HCT116 (cell line): ENCODE results near the gene OCA2. TPM values are rescaled to one million over a fixed set of nuclear protein-coding genes. Genes with fewer than 3 reads are reported as not detected.

Experiments used
- ATAC-seq: fragments of 200-7000 bp; cut with Tn5 transposase; 2 replicates; pipeline ENCODE4 v1.9.1; 2020; ENCODE audit warnings: mild to moderate bottlenecking, moderate library complexity
- BruUV-seq: library from RNA; stranded (reverse); fragments of 400-500 nt; replicated peaks from 2 replicates; lab custom pipeline; 2021; lab: Mats Ljungman, UMichigan
- CTCF ChIA-PET: fragments of 300-600 bp; sonication (Branson Sonifier 250); formaldehyde crosslinking; loops from one replicate; lab custom pipeline; 2021; ENCODE audit warnings: antibody characterized with exemption; lab: Charles Lee
- POLR2A ChIA-PET: fragments of 300-600, 350-600 bp; sonication (Branson Sonifier 250); formaldehyde crosslinking; loops from one replicate; lab custom pipeline; 2021; ENCODE audit warnings: antibody characterized with exemption; lab: Charles Lee
- RAD21 ChIA-PET, 2 experiments: fragments of 300-600 bp; sonication (Branson Sonifier 250); formaldehyde crosslinking; loops; one replicate each; lab custom pipeline; 2023; ENCODE audit warnings: low total read pairs in 2 of 2; ENCODE audit not compliant: uncharacterized antibody in 2 of 2, unreplicated experiment in 2 of 2, low non-redundant PET in 1 of 2; lab: Charles Lee
- DNase-seq: peaks from one replicate; pipeline ENCODE4 v3.0.0-alpha.2; 2010; ENCODE audit warnings: low read depth, low spot score
- H2AFZ ChIP-seq: fragments of 200-600 bp; shearing (Covaris generic), sonication (generic); 2 replicates; pipeline ENCODE4 v1.6.1; 2017; ENCODE audit warnings: low read depth, mixed run types, mixed read lengths, antibody characterized with exemption, low read length; ENCODE audit not compliant: poor library complexity, severe bottlenecking
- H3K27ac ChIP-seq: 2 replicates; pipeline ENCODE4 v1.5.1; 2012; ENCODE audit warnings: low read depth, low read length
- H3K27me3 ChIP-seq: fragments of 200-600 bp; sonication (generic); 2 replicates; pipeline ENCODE4 v1.6.1; 2016; ENCODE audit warnings: mixed run types, low read length, mixed read lengths; ENCODE audit not compliant: insufficient read depth
- H3K36me3 ChIP-seq, 2 experiments: fragments of 200-500 bp in 1 of 2; fragments of 200-600 bp in 1 of 2; sonication (Bioruptor generic) in 1 of 2; sonication (generic) in 1 of 2; 2 replicates each; pipeline versions ENCODE4 v1.5.1 to v1.6.1; 2014 to 2016; ENCODE audit warnings: low read length in 2 of 2, inconsistent platforms in 1 of 2, mixed read lengths in 1 of 2, mixed run types in 1 of 2; ENCODE audit not compliant: insufficient read depth in 2 of 2, control insufficient read depth in 1 of 2
- H3K4me1 ChIP-seq, 2 experiments: fragments of 200-600 bp in 1 of 2; sonication (generic) in 1 of 2; 2 replicates each; pipeline versions ENCODE4 v1.5.1 to v1.6.1; 2012 to 2017; ENCODE audit warnings: low read length in 2 of 2, inconsistent platforms in 1 of 2, mild to moderate bottlenecking in 1 of 2, mixed read lengths in 1 of 2, mixed run types in 1 of 2, moderate library complexity in 1 of 2; ENCODE audit not compliant: insufficient read depth in 2 of 2, control insufficient read depth in 1 of 2
- H3K4me2 ChIP-seq: fragments of 200-600 bp; sonication (generic); 2 replicates; pipeline ENCODE4 v1.6.1; 2017; ENCODE audit warnings: mixed run types, low read length, mixed read lengths
- H3K4me3 ChIP-seq, 2 experiments: fragments of 200-600 bp in 1 of 2; sonication (generic) in 1 of 2; replicated peaks in 1 of 2; 2 replicates each; pipeline ENCODE4 v1.5.1; 2011 to 2016; ENCODE audit warnings: low read length in 2 of 2, control low read depth in 1 of 2, low read depth in 1 of 2, mild to moderate bottlenecking in 1 of 2, mixed read lengths in 1 of 2, mixed run types in 1 of 2
- H3K79me2 ChIP-seq: fragments of 200-600 bp; sonication (generic); 2 replicates; pipeline ENCODE4 v1.6.1; 2017; ENCODE audit warnings: mild to moderate bottlenecking, mixed run types, low read length, moderate library complexity, mixed read lengths; ENCODE audit not compliant: insufficient read depth
- H3K9ac ChIP-seq: fragments of 200-600 bp; sonication (generic); 2 replicates; pipeline ENCODE4 v1.6.1; 2016; ENCODE audit warnings: low read length, mixed read lengths
- H3K9me2 ChIP-seq: fragments of 200-600 bp; sonication (generic), shearing (Covaris generic); 2 replicates; pipeline ENCODE4 v1.6.1; 2017; ENCODE audit warnings: mixed run types, mild to moderate bottlenecking, moderate library complexity; ENCODE audit not compliant: insufficient read depth
- H3K9me3 ChIP-seq, 2 experiments: fragments of 200-500 bp in 1 of 2; fragments of 200-600 bp in 1 of 2; sonication (Bioruptor generic) in 1 of 2; sonication (generic) in 1 of 2; 2 replicates each; pipeline ENCODE4 v1.6.1; 2014 to 2017; ENCODE audit warnings: low read length in 2 of 2, mixed read lengths in 2 of 2, inconsistent platforms in 1 of 2, low read depth in 1 of 2, mild to moderate bottlenecking in 1 of 2, mixed run types in 1 of 2, moderate library complexity in 1 of 2; ENCODE audit not compliant: control insufficient read depth in 1 of 2, insufficient read depth in 1 of 2
- H4K20me1 ChIP-seq: fragments of 200-600 bp; sonication (generic), shearing (Covaris generic); 2 replicates; pipeline ENCODE4 v1.6.1; 2017; ENCODE audit warnings: mixed run types, mild to moderate bottlenecking, moderate library complexity; ENCODE audit not compliant: insufficient read depth
- CBX3 ChIP-seq: IDR thresholded peaks from 2 replicates; pipeline ENCODE4 v1.6.1; 2012; ENCODE audit warnings: low read depth
- CEBPB ChIP-seq: IDR thresholded peaks from 2 replicates; pipeline ENCODE4 v1.6.1; 2012; ENCODE audit warnings: low read depth
- ELF1 ChIP-seq: IDR thresholded peaks from 2 replicates; pipeline ENCODE4 v1.6.1; 2012; ENCODE audit warnings: low read depth, borderline replicate concordance
- EZH2 ChIP-seq: fragments of 200-600 bp; sonication (generic); IDR thresholded peaks from 2 replicates; pipeline ENCODE4 v1.6.1; 2017; ENCODE audit warnings: antibody characterized with exemption, mixed run types
- JUND ChIP-seq: IDR thresholded peaks from 2 replicates; pipeline ENCODE4 v1.6.1; 2012
- POLR2A ChIP-seq: IDR thresholded peaks from 2 replicates; pipeline ENCODE4 v1.7.0; 2011; ENCODE audit warnings: borderline replicate concordance; ENCODE audit not compliant: insufficient read depth, insufficient read length; ENCODE audit errors: extremely low read depth
- POLR2AphosphoS5 ChIP-seq: IDR thresholded peaks from 2 replicates; pipeline ENCODE4 v1.6.1; 2011; ENCODE audit warnings: mild to moderate bottlenecking, low read depth, low read length, moderate library complexity
- RAD21 ChIP-seq: IDR thresholded peaks from 2 replicates; pipeline ENCODE4 v1.6.1; 2012; ENCODE audit warnings: low read depth, mild to moderate bottlenecking
- REST ChIP-seq: IDR thresholded peaks from 2 replicates; pipeline ENCODE4 v1.6.1; 2012; ENCODE audit warnings: low read depth
- SIN3A ChIP-seq: IDR thresholded peaks from 2 replicates; pipeline ENCODE4 v1.6.1; 2012; ENCODE audit warnings: low read depth
- SRF ChIP-seq: IDR thresholded peaks from 2 replicates; pipeline ENCODE4 v1.6.1; 2012; ENCODE audit warnings: low read depth
- TCF7L2 ChIP-seq: IDR thresholded peaks from 2 replicates; pipeline ENCODE4 v1.7.0; 2011; ENCODE audit warnings: borderline replicate concordance, inconsistent platforms; ENCODE audit not compliant: insufficient read depth, insufficient read length; ENCODE audit errors: extremely low read depth
- YY1 ChIP-seq: IDR thresholded peaks from 2 replicates; pipeline ENCODE4 v1.6.1; 2011; ENCODE audit warnings: low read length, low read depth, moderate library complexity, mild to moderate bottlenecking; ENCODE audit not compliant: insufficient replicate concordance; ENCODE audit errors: extremely low read depth
- intact Hi-C: fragments of 100-400 bp; cut with micrococcal nuclease; formaldehyde crosslinking; loops from 2 replicates; pipeline ENCODE4 v1.10.0; 2022
- total RNA-seq: library from RNA; stranded (reverse); gene quantifications from one replicate; pipeline ENCODE4 v1.2.1, GENCODE V29; 2021; ENCODE audit not compliant: unreplicated experiment

Gene OCA2
- total RNA-seq, 1 experiment from 2014 or later: not detected

GRCh38 chr15:27844018-27844666 lies 255.0 kb downstream of the OCA2 start:
- CTCF ChIA-PET: no interaction called here

DNA sequence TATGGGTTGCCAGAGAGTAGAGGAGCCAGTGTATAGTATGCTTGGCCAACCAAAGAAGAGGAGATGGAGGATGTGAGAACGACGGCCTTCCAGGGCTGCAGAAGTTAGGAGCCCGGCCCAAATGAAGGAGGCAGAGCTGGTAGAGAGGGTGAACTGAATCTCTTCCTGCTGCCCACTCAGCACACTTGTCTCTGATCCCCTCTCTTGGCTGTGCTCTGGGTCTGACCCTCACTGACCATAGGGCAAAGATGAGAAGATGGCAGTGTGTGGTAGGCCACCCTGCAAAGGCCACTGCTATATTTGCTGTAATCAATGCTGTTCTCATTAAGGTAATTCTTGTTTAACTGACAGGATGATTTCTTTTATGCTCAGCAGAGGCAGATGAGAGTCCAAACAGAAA lies 256.0 kb downstream of the OCA2 start:
- H3K4me3 ChIP-seq: no peak overlapping the region
- H3K9me3 ChIP-seq: peaks cover 1 to 48% of the 10 kb centered on the region in 2 experiments; a peak in 2 of 4 replicates
- ChIA-PET RAD21 (no interaction called here), POLR2A (no interaction called here), CTCF (no interaction called here)
- no peaks in the 10 kb centered on the region; the same call in 1 of the 2 replicates for H4K20me1 ChIP-seq
- DNase-seq: no peak
- TF ChIP-seq YY1 (no peak), POLR2AphosphoS5 (no peak), POLR2A (no peak), REST (no peak), RAD21 (no peak)
- no peaks in the 10 kb centered on the region for H3K9me2 ChIP-seq
- H3K4me1 ChIP-seq: no peaks in the 10 kb centered on the region
- no peaks in the 10 kb centered on the region for H3K36me3 ChIP-seq
- H3K4me2 ChIP-seq: no peak overlapping the region
- no TSS peak for BruUV-seq
- no peak overlapping the region for H3K27ac ChIP-seq
- no peaks in the 10 kb centered on the region for H3K27me3 ChIP-seq
- H3K9ac ChIP-seq: no peak overlapping the region
- ATAC-seq: no peak
- H2AFZ ChIP-seq: no peak overlapping the region
- H3K79me2 ChIP-seq: no peaks in the 10 kb centered on the region
- intact Hi-C loops: no loop called here

More at GRCh38 chr15:27844018-27844666, 255.0 kb downstream of the OCA2 start:
- Histone ChIP-seq H3K4me3 (no peak overlapping the region), H3K27ac (no peak overlapping the region), H3K9me3 (peaks cover 4 to 46% of the 10 kb centered on the region in 2 experiments; a peak in 2 of 4 replicates), H3K4me1 (no peaks in the 10 kb centered on the region), H3K79me2 (no peaks in the 10 kb centered on the region), H3K36me3 (no peaks in the 10 kb centered on the region), H3K27me3 (no peaks in the 10 kb centered on the region), H3K9ac (no peak overlapping the region), H4K20me1 (no peaks in the 10 kb centered on the region; the same call in 1 of the 2 replicates), H3K9me2 (no peaks in the 10 kb centered on the region), H2AFZ (no peak overlapping the region), H3K4me2 (no peak overlapping the region)
- POLR2A ChIA-PET: no interaction called here
- DNase-seq (no peak), ATAC-seq (no peak)
- no peak for TF ChIP-seq EZH2
- TF ChIP-seq POLR2A: no peak
- no peak for TF ChIP-seq JUND
- TF ChIP-seq CBX3: no peak
- no peak for TF ChIP-seq TCF7L2
- TF ChIP-seq SRF: no peak
- TF ChIP-seq SIN3A: no peak
- TF ChIP-seq ELF1: no peak
- TF ChIP-seq CEBPB: no peak
- intact Hi-C loops: no loop called here
- no TSS peak for BruUV-seq
- RAD21 ChIA-PET: no interaction called here
